Measurements from ENCODE around the gene KRT15.

GRCh38 chr17:41536741-41537613, 18.3 kb upstream of the KRT15 start:
- TF ChIP-seq CTCF (IDR thresholded peaks at IDR 0.05 in 2 of 3, conservative IDR thresholded peaks at IDR 0.05 in 1 of 3; ENCODE audit: insufficient read depth in 2 of 3, low read depth in 1 of 3, low read length in 3 of 3), result no peak
- TF ChIP-seq KLF1 (tag; IDR thresholded peaks at IDR 0.05), result no peak
- TF ChIP-seq ZBTB8A (IDR thresholded peaks at IDR 0.05; ENCODE audit: partially characterized antibody), result no peak
- TF ChIP-seq MYC (IDR thresholded peaks at IDR 0.05; ENCODE audit: low read depth, low read length), result no peak
- no peak for TF ChIP-seq MYC (CRISPR knock-in tag; IDR thresholded peaks at IDR 0.05; ENCODE audit: borderline replicate concordance, low read depth)
